Breast epithelium (tissue), 4 donors: ENCODE results near the gene TGM3. TPM values are rescaled to one million over a fixed set of nuclear protein-coding genes. Genes with fewer than 3 reads are reported as not detected.

Experiments used
- DNase-seq, 2 donors: peaks; one replicate each; pipeline ENCODE4 v3.0.0-alpha.2; 2019; ENCODE audit warnings: low spot score in 2 of 2
- H3K27ac ChIP-seq, 2 donors: fragments of 200-600 bp; sonication (generic) in 1 of 2; one replicate each; pipeline ENCODE4 v1.5.1; 2016 to 2019; ENCODE audit warnings: mild to moderate bottlenecking in 1 of 2
- H3K27me3 ChIP-seq, 2 donors: fragments of 200-600 bp; sonication (generic) in 1 of 2; one replicate each; pipeline versions ENCODE4 v1.5.1 to v1.6.0; 2017 to 2019; ENCODE audit warnings: control low read depth in 1 of 2, mild to moderate bottlenecking in 1 of 2
- H3K36me3 ChIP-seq: fragments of 200-600 bp; one replicate; pipeline ENCODE4 v1.5.1; 2019
- H3K4me1 ChIP-seq, 2 donors: fragments of 200-600 bp; sonication (generic); one replicate each; pipeline ENCODE4 v1.5.1; 2016 to 2019; ENCODE audit warnings: control low read depth in 1 of 2
- H3K4me3 ChIP-seq, 3 donors: fragments of 200-600 bp; sonication (generic); 1 replicate in 2 of 3; 2 replicates in 1 of 3; pipeline ENCODE4 v1.5.1; 2016 to 2019; ENCODE audit warnings: mild to moderate bottlenecking in 3 of 3, moderate library complexity in 2 of 3
- H3K9me3 ChIP-seq, 2 donors: fragments of 200-600 bp; sonication (generic) in 1 of 2; one replicate each; pipeline ENCODE4 v1.5.1; 2016 to 2019; ENCODE audit warnings: control low read depth in 1 of 2
- CTCF ChIP-seq, 3 donors: fragments of 450-650 bp; IDR thresholded peaks; one replicate each; pipeline ENCODE4 v1.5.1; 2016 to 2017; ENCODE audit warnings: antibody characterized with exemption in 3 of 3, mild to moderate bottlenecking in 3 of 3, moderate library complexity in 3 of 3
- POLR2A ChIP-seq: fragments of 450-650 bp; IDR thresholded peaks from one replicate; pipeline ENCODE4 v1.6.1; 2016; ENCODE audit warnings: antibody characterized with exemption, mild to moderate bottlenecking, moderate library complexity
- POLR2AphosphoS5 ChIP-seq, 3 donors: sonication (generic); formaldehyde crosslinking; IDR thresholded peaks; one replicate each; pipeline ENCODE4 v1.6.1; 2017; ENCODE audit warnings: antibody characterized with exemption in 3 of 3
- intact Hi-C: fragments of 100-400 bp; cut with DNase I; formaldehyde crosslinking; loops from one replicate; pipeline ENCODE4 v1.15.1; 2023; ENCODE audit warnings: low total_unique reads
- total RNA-seq, 3 donors: library from RNA; depleted of rRNA; stranded (reverse); fragments of >200 nt; gene quantifications; one replicate each; pipeline ENCODE4 v1.1.0, GENCODE V29; 2016

Gene TGM3
- total RNA-seq, 3 donors from 2014 or later = not detected

GRCh38 chr20:2296524-2297356, 939 bp downstream of the TGM3 start:
- Histone ChIP-seq H3K27me3 (no peaks in the 10 kb centered on the region), H3K4me3 (no peak overlapping the region), H3K36me3 (no peaks in the 10 kb centered on the region), H3K4me1 (no peaks in the 10 kb centered on the region), H3K9me3 (no peaks in the 10 kb centered on the region), H3K27ac (no peak overlapping the region)
- DNase-seq = no peak
- intact Hi-C loops = no loop called here
- no peak for TF ChIP-seq POLR2A

DNA sequence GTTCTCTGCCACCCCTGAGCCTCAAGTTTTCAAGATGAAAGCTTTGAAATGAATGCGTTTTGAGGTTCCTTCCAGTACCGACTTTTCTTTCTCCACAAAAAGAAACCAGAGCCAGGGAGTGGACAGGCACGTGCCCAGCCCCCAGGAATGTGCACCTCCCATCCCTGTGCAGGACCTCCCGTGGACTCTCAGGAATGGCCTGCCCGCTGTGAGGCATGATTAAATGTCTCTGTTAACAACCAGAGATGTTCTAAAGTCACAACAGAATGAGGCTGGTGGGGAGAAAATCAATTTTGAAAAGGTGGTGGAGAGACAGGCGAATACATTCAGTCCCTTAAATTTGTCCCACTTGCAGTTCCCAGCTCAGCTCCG, 1.5 kb downstream of the TGM3 start:
- Histone ChIP-seq H3K27ac (no peak overlapping the region), H3K27me3 (no peaks in the 10 kb centered on the region), H3K4me3 (no peak overlapping the region), H3K9me3 (no peaks in the 10 kb centered on the region), H3K4me1 (no peaks in the 10 kb centered on the region), H3K36me3 (no peaks in the 10 kb centered on the region)
- TF ChIP-seq POLR2AphosphoS5 (IDR thresholded peaks at IDR 0.05) (no peak), CTCF (IDR thresholded peaks at IDR 0.05) (no peak), POLR2A (no peak)
- intact Hi-C loops = no loop called here
- DNase-seq = no peak

- no peak overlapping the region for H3K4me3 ChIP-seq
- TF ChIP-seq POLR2AphosphoS5 (IDR thresholded peaks at IDR 0.05) (no peak), POLR2A (no peak), CTCF (IDR thresholded peaks at IDR 0.05) (no peak)
- no peak overlapping the region for H3K27ac ChIP-seq
- no peak for DNase-seq
- no peaks in the 10 kb centered on the region for H3K9me3 ChIP-seq
- H3K4me1 ChIP-seq = no peaks in the 10 kb centered on the region
- intact Hi-C loops = no loop called here
- no peaks in the 10 kb centered on the region for H3K36me3 ChIP-seq
- H3K27me3 ChIP-seq = no peaks in the 10 kb centered on the region
Measured at GRCh38 chr20:2298116-2298515, 2.3 kb downstream of the TGM3 start.

- no peak overlapping the region for H3K4me3 ChIP-seq
- H3K27me3 ChIP-seq = no peaks in the 10 kb centered on the region
- TF ChIP-seq POLR2AphosphoS5 (IDR thresholded peaks at IDR 0.05) (no peak), CTCF (IDR thresholded peaks at IDR 0.05) (no peak), POLR2A (no peak)
- H3K4me1 ChIP-seq = no peaks in the 10 kb centered on the region
- H3K27ac ChIP-seq = no peak overlapping the region
- H3K9me3 ChIP-seq = no peaks in the 10 kb centered on the region
- DNase-seq = no peak
- no peaks in the 10 kb centered on the region for H3K36me3 ChIP-seq
- intact Hi-C loops = no loop called here
Measured at GRCh38 chr20:2298701-2299100, 2.9 kb downstream of the TGM3 start.

DNA sequence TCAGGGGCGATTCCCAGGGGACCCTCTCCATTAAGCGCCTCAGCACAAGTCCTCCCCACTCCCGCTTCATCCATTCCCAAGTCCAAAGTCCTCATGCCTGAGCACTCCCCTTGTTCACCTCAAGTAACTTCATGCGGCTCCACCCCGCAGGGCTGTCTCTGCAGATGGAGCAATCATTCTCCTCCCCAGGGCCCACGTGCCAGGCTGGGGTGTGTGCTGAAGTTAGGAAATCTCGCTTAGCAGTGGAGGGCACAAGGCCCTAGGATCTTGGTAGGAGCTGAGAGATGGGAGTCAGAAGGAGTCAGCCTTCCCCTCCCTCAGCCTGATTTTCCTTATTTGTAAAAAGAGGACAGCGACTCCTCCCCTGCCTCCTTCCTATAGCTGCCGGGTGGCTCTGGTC, 3.5 kb downstream of the TGM3 start:
- no peaks in the 10 kb centered on the region for H3K4me1 ChIP-seq
- intact Hi-C loops = no loop called here
- H3K4me3 ChIP-seq = no peak overlapping the region
- H3K27ac ChIP-seq = no peak overlapping the region
- no peaks in the 10 kb centered on the region for H3K36me3 ChIP-seq
- no peaks in the 10 kb centered on the region for H3K27me3 ChIP-seq
- TF ChIP-seq CTCF (IDR thresholded peaks at IDR 0.05) (no peak), POLR2A (no peak), POLR2AphosphoS5 (IDR thresholded peaks at IDR 0.05) (no peak)
- H3K9me3 ChIP-seq = no peaks in the 10 kb centered on the region
- DNase-seq = no peak
